Lung (tissue), 16 donors: ENCODE results near the gene FGF4. TPM values are rescaled to one million over a fixed set of nuclear protein-coding genes. Genes with fewer than 3 reads are reported as not detected.

ENCODE experiments used
- ATAC-seq: fragments of 200-7000 bp; cut with Tn5 transposase; one replicate; pipeline ENCODE4 v1.9.1; 2020; ENCODE audit warnings: moderate number of reproducible peaks; ENCODE audit not compliant: insufficient read depth, low FRiP score
- DNase-seq, 3 donors: peaks; one replicate each; pipeline ENCODE4 v3.0.0-alpha.2; 2013 to 2017
- H3K27ac ChIP-seq, 2 donors: one replicate each; pipeline ENCODE4 v1.5.1; 2013; ENCODE audit warnings: mild to moderate bottlenecking in 2 of 2, moderate library complexity in 2 of 2, control low read depth in 1 of 2, inconsistent platforms in 1 of 2, low read depth in 1 of 2, low read length in 1 of 2
- H3K27me3 ChIP-seq, 3 donors: one replicate each; pipeline ENCODE4 v1.5.1; 2013; ENCODE audit warnings: low read length in 2 of 3; ENCODE audit not compliant: control insufficient read depth in 3 of 3, insufficient read depth in 3 of 3
- H3K36me3 ChIP-seq, 4 donors: one replicate each; pipeline ENCODE4 v1.5.1; 2013; ENCODE audit warnings: low read length in 4 of 4, mild to moderate bottlenecking in 1 of 4, moderate library complexity in 1 of 4; ENCODE audit not compliant: control insufficient read depth in 4 of 4, insufficient read depth in 4 of 4
- H3K4me1 ChIP-seq, 5 donors: one replicate each; pipeline ENCODE4 v1.5.1; 2013; ENCODE audit warnings: low read length in 5 of 5, mild to moderate bottlenecking in 2 of 5, moderate library complexity in 1 of 5; ENCODE audit not compliant: control insufficient read depth in 5 of 5, insufficient read depth in 5 of 5
- H3K4me3 ChIP-seq: one replicate; pipeline ENCODE4 v1.5.1; 2013; ENCODE audit warnings: mild to moderate bottlenecking, control low read depth, moderate library complexity
- H3K9ac ChIP-seq, 2 donors: one replicate each; pipeline ENCODE4 v1.5.1; 2013; ENCODE audit warnings: low read length in 2 of 2, control low read depth in 1 of 2; ENCODE audit not compliant: insufficient read depth in 1 of 2
- H3K9me3 ChIP-seq, 4 donors: one replicate each; pipeline ENCODE4 v1.5.1; 2013; ENCODE audit warnings: low read length in 3 of 4, mild to moderate bottlenecking in 1 of 4, moderate library complexity in 1 of 4; ENCODE audit not compliant: control insufficient read depth in 4 of 4, insufficient read depth in 3 of 4
- WGBS, 2 donors: extraction: QIAGEN DNeasy Blood & Tissue Kit; methylation state at CpG; one replicate each; pipeline ENCODE4 v1.1.7; 2013; 5-methylcytosine and 5-hydroxymethylcytosine counted together
- long read RNA-seq, 5 donors: transcript quantifications; one replicate each; lab custom pipeline, GENCODE V29; 2026
- polyA plus RNA-seq, 2 donors: library from polyadenylated mRNA; stranded (reverse); fragments of 200-250 nt; gene quantifications; one replicate each; pipeline ENCODE4 v1.2.1, GENCODE V29; 2013
- total RNA-seq, 2 donors: library from RNA; depleted of rRNA in 1 of 2; stranded (reverse); fragments of >200 nt in 1 of 2; gene quantifications; one replicate each; pipeline ENCODE4 v1.2.1, GENCODE V29; 2014 to 2021
- TF ChIP-seq, protein P1 (sequence below): IDR thresholded peaks from 2 replicates; pipeline ENCODE4 v1.5.1; 2012; ENCODE audit warnings: mild to moderate bottlenecking; ENCODE audit errors: control extremely low read depth, extremely low read depth
- donor health status: control.
- donor health status: control.
- donor health status: Bipolar disorder and iron deficiency.
- donor health status: healthy.
- donor health status: DM: yes; HTN: yes; CAD: no.

Gene FGF4
- total RNA-seq (not detected), polyA plus RNA-seq (not detected)
- long read RNA-seq, donor 1 = 0 reads
- long read RNA-seq, donor 2 = 0 reads
- long read RNA-seq, donor 3 = 0 reads
- long read RNA-seq, donor 4 = 0 reads
- long read RNA-seq, donor 5 = 0 reads

DNA sequence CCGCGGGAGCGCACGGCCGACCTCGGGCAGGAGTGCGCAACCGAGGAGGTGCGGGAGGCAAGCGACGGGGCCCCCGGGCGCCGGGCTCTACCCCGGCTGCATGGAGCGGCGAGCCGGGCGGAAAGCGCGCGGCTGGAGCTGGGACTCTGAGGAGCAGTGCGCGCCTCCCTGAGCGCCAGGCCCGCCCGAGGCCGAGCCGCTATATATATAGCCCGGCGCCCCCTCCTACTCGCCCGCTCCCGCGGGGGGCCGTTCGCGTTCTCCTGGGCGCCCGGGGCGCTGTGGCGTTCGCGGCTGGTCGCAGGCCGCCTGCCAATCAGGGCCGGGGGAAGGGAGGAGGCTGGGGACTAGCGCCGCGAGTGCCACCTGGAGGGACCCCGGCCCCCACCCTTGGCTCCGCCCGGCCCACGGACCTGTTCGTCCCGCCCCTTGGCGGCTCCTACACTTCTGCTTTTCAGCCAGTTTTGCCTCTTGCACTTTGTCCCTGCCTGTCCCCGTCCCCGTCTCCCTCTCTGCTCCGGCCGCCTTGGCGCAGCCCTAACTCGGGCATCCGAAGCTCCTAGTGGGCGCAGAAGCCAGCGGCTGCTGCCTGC lies at the start of gene FGF4:
Gene FGF4 (minus strand): TSS at position 179 of the 593 bp plus-strand sequence. CDS start 257 bp downstream, outside the sequence.
- Histone ChIP-seq H3K36me3 (no peaks in the 10 kb centered on the region), H3K9me3 (no peaks in the 10 kb centered on the region), H3K4me3 (no peak within 1 kb of the TSS), H3K27me3 (peaks cover 31 to 58% (median 52%) of the 10 kb centered on the region in 3 donors), H3K9ac (no peak within 1 kb of the TSS), H3K4me1 (peaks cover 0 to 1% (median 0%) of the 10 kb centered on the region in 5 donors), H3K27ac (no peak within 1 kb of the TSS)
- TF ChIP-seq, protein P1, sequence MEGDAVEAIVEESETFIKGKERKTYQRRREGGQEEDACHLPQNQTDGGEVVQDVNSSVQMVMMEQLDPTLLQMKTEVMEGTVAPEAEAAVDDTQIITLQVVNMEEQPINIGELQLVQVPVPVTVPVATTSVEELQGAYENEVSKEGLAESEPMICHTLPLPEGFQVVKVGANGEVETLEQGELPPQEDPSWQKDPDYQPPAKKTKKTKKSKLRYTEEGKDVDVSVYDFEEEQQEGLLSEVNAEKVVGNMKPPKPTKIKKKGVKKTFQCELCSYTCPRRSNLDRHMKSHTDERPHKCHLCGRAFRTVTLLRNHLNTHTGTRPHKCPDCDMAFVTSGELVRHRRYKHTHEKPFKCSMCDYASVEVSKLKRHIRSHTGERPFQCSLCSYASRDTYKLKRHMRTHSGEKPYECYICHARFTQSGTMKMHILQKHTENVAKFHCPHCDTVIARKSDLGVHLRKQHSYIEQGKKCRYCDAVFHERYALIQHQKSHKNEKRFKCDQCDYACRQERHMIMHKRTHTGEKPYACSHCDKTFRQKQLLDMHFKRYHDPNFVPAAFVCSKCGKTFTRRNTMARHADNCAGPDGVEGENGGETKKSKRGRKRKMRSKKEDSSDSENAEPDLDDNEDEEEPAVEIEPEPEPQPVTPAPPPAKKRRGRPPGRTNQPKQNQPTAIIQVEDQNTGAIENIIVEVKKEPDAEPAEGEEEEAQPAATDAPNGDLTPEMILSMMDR = no peak
- 1 to 3% methylated on average over 44 to 66 of the region's 66 CpGs for WGBS, 2 donors
- no peak for ATAC-seq
- peak in 1 of 3 donors; percentile 6 for DNase-seq

DNA sequence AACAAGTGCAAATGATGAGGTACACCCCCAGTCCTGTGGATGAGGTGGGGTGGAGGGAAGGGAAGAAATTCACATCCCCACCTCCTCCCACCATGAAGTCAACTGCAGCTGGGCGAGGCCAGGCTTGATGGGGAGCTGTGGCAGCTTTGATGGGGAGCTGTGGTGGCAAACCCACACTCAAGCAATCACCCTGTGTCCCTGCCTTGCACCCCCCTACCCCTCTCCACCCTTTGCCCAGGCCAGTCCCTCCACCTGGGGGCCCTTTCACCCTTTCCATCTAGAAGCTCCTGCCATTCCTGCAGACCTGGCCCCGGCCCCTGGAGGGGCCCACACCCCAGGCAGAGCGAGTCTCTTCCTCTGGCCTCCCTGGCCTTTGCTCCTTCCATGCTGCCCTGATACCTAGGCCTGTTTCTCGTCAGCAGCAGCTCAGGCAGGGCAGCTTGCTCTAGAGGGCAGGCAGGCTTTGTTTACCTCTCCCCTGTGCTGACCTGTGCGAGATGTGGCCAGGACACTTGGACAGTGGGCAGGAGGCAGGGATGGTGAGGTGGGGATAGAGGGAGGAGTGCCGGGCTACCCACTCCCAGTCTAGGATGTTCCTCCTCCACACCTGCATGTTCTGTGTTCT lies 48.6 kb upstream of the FGF4 start:
- H3K9ac ChIP-seq = no peak overlapping the region
- H3K4me1 ChIP-seq = no peaks in the 10 kb centered on the region
- no peaks in the 10 kb centered on the region for H3K36me3 ChIP-seq
- H3K9me3 ChIP-seq = peaks cover 0 to 11% (median 0%) of the 10 kb centered on the region in 4 donors
- DNase-seq = no peak
- TF ChIP-seq, protein P1 = no peak
- no peak overlapping the region for H3K4me3 ChIP-seq
- no peak overlapping the region for H3K27ac ChIP-seq
- ATAC-seq = no peak
- peaks cover 17 to 49% (median 23%) of the 10 kb centered on the region in 3 donors for H3K27me3 ChIP-seq
- 53 to 73% methylated on average over 6 of the region's 6 CpGs for WGBS, 2 donors

GRCh38 chr11:69822676-69823494 lies 47.7 kb upstream of the FGF4 start:
- ATAC-seq = no peak
- no peak overlapping the region for H3K27ac ChIP-seq
- H3K4me3 ChIP-seq = no peak overlapping the region
- no peaks in the 10 kb centered on the region for H3K4me1 ChIP-seq
- no peaks in the 10 kb centered on the region for H3K36me3 ChIP-seq
- no peak overlapping the region for H3K9ac ChIP-seq
- no peak for DNase-seq
- TF ChIP-seq, protein P1 = no peak
- H3K9me3 ChIP-seq = peaks cover 0 to 11% (median 0%) of the 10 kb centered on the region in 4 donors
- 65 to 78% methylated on average over 15 of the region's 15 CpGs for WGBS, 2 donors
- H3K27me3 ChIP-seq = peaks cover 17 to 49% (median 31%) of the 10 kb centered on the region in 3 donors
